WTC11 (cell line): ENCODE results near the gene SURF2.

Experiments
- AFF4 ChIP-seq: sonication (generic); formaldehyde crosslinking; IDR thresholded peaks from 2 replicates; pipeline ENCODE4 v1.8.1; 2023; ENCODE audit warnings: mild to moderate bottlenecking, missing genetic modification reagents, borderline replicate concordance
- ATF6 ChIP-seq: sonication (generic); formaldehyde crosslinking; IDR thresholded peaks from 2 replicates; pipeline ENCODE4 v1.8.1; 2023; ENCODE audit warnings: mild to moderate bottlenecking, missing genetic modification reagents
- PRRX2 ChIP-seq: fragments of 250-450 bp; sonication (Bioruptor Pico); IDR thresholded peaks from 2 replicates; pipeline ENCODE4 v1.8.0; 2021; ENCODE audit warnings: mild to moderate bottlenecking
- STAT6 ChIP-seq: sonication (generic); formaldehyde crosslinking; conservative IDR thresholded peaks from 2 replicates; pipeline ENCODE4 v1.8.1; 2023; ENCODE audit warnings: mild to moderate bottlenecking, low read depth, missing genetic modification reagents, moderate library complexity
- TCF7 ChIP-seq: sonication (generic); formaldehyde crosslinking; IDR thresholded peaks from 2 replicates; pipeline ENCODE4 v1.8.0; 2022; ENCODE audit warnings: mild to moderate bottlenecking, low read depth, missing genetic modification reagents, moderate library complexity
- TEAD4 ChIP-seq: sonication (generic); formaldehyde crosslinking; IDR thresholded peaks from 2 replicates; pipeline ENCODE4 v1.8.0; 2022; ENCODE audit warnings: mild to moderate bottlenecking, missing genetic modification reagents
- USF2 ChIP-seq: sonication (generic); formaldehyde crosslinking; IDR thresholded peaks from 2 replicates; pipeline ENCODE4 v1.8.1; 2023; ENCODE audit warnings: mild to moderate bottlenecking, missing genetic modification reagents, moderate library complexity
- ZNF232 ChIP-seq: sonication (generic); formaldehyde crosslinking; IDR thresholded peaks from 2 replicates; pipeline ENCODE4 v1.8.0; 2022; ENCODE audit warnings: mild to moderate bottlenecking, missing genetic modification reagents
- ZNF317 ChIP-seq: sonication (generic); formaldehyde crosslinking; IDR thresholded peaks from 2 replicates; pipeline ENCODE4 v1.8.1; 2023; ENCODE audit warnings: low read depth, mild to moderate bottlenecking, moderate library complexity, missing genetic modification reagents, borderline replicate concordance
- ZNF416 ChIP-seq: fragments of 250-450 bp; sonication (Bioruptor Pico); IDR thresholded peaks from 2 replicates; pipeline ENCODE4 v1.9.0; 2021; ENCODE audit warnings: mild to moderate bottlenecking, inconsistent platforms
- ZNF532 ChIP-seq: fragments of 250-450 bp; sonication (Bioruptor Pico); IDR thresholded peaks from 2 replicates; pipeline ENCODE4 v1.9.0; 2021; ENCODE audit warnings: mild to moderate bottlenecking, borderline replicate concordance
- TF ChIP-seq, protein P1 (sequence below): fragments of 200-600 bp; IDR thresholded peaks from 2 replicates; pipeline ENCODE4 v1.8.0; 2022; ENCODE audit warnings: antibody characterized with exemption
- TF ChIP-seq, protein P2 (sequence below): sonication (generic); formaldehyde crosslinking; IDR thresholded peaks from 2 replicates; pipeline ENCODE4 v1.8.1; 2022; ENCODE audit warnings: low read depth, mild to moderate bottlenecking, moderate library complexity, missing genetic modification reagents, borderline replicate concordance

- TF ChIP-seq ZNF317 (CRISPR knock-in tag) = no peak
- no peak for TF ChIP-seq AFF4 (CRISPR knock-in tag)
- TF ChIP-seq ZNF416 (CRISPR knock-in tag) = no peak
- TF ChIP-seq, protein P1, sequence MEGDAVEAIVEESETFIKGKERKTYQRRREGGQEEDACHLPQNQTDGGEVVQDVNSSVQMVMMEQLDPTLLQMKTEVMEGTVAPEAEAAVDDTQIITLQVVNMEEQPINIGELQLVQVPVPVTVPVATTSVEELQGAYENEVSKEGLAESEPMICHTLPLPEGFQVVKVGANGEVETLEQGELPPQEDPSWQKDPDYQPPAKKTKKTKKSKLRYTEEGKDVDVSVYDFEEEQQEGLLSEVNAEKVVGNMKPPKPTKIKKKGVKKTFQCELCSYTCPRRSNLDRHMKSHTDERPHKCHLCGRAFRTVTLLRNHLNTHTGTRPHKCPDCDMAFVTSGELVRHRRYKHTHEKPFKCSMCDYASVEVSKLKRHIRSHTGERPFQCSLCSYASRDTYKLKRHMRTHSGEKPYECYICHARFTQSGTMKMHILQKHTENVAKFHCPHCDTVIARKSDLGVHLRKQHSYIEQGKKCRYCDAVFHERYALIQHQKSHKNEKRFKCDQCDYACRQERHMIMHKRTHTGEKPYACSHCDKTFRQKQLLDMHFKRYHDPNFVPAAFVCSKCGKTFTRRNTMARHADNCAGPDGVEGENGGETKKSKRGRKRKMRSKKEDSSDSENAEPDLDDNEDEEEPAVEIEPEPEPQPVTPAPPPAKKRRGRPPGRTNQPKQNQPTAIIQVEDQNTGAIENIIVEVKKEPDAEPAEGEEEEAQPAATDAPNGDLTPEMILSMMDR = no peak
- TF ChIP-seq, protein P2, sequence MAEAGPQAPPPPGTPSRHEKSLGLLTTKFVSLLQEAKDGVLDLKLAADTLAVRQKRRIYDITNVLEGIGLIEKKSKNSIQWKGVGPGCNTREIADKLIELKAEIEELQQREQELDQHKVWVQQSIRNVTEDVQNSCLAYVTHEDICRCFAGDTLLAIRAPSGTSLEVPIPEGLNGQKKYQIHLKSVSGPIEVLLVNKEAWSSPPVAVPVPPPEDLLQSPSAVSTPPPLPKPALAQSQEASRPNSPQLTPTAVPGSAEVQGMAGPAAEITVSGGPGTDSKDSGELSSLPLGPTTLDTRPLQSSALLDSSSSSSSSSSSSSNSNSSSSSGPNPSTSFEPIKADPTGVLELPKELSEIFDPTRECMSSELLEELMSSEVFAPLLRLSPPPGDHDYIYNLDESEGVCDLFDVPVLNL (CRISPR knock-in tag) = no peak
- no peak for TF ChIP-seq ZNF232 (CRISPR knock-in tag)
- TF ChIP-seq TEAD4 (CRISPR knock-in tag) = no peak
- TF ChIP-seq ATF6 (CRISPR knock-in tag) = no peak
- TF ChIP-seq STAT6 (CRISPR knock-in tag) = no peak
- TF ChIP-seq ZNF532 (CRISPR knock-in tag) = no peak
- no peak for TF ChIP-seq USF2 (CRISPR knock-in tag)
- no peak for TF ChIP-seq PRRX2
- no peak for TF ChIP-seq TCF7 (CRISPR knock-in tag)
Observed at GRCh38 chr9:133323991-133324703, 32.2 kb upstream of the SURF2 start.
